Gastrocnemius medialis (tissue), 4 donors: Measurements from ENCODE around the gene ALDH1B1. TPM values are rescaled to one million over a fixed set of nuclear protein-coding genes. Genes with fewer than 3 reads are reported as not detected.

Experiments
- ATAC-seq, 2 donors: fragments of 150-250 bp; one replicate each; pipeline ENCODE4 v1.9.1; 2016
- DNase-seq, 2 donors: peaks; one replicate each; pipeline ENCODE4 v3.0.0-alpha.2; 2019
- H3K27ac ChIP-seq, 4 donors: fragments of 200-600 bp; sonication (generic); 1 replicate in 1 of 4; 2 replicates in 3 of 4; pipeline ENCODE4 v1.5.1; 2016 to 2018; ENCODE audit warnings: mild to moderate bottlenecking in 2 of 4, moderate library complexity in 1 of 4
- H3K27me3 ChIP-seq, 3 donors: fragments of 200-600 bp; sonication (generic) in 2 of 3; 1 replicate in 1 of 3; 2 replicates in 2 of 3; pipeline versions ENCODE4 v1.5.1 to v1.6.0; 2016 to 2019; ENCODE audit warnings: mild to moderate bottlenecking in 1 of 3, moderate library complexity in 1 of 3
- H3K36me3 ChIP-seq, 2 donors: fragments of 200-600 bp; sonication (generic) in 1 of 2; one replicate each; pipeline ENCODE4 v1.5.1; 2017 to 2018
- H3K4me1 ChIP-seq, 2 donors: fragments of 200-600 bp; sonication (generic) in 1 of 2; one replicate each; pipeline ENCODE4 v1.5.1; 2016 to 2017; ENCODE audit warnings: mild to moderate bottlenecking in 2 of 2
- H3K4me3 ChIP-seq, 4 donors: fragments of 200-600 bp; sonication (generic) in 3 of 4; 1 replicate in 1 of 4; 2 replicates in 3 of 4; pipeline ENCODE4 v1.5.1; 2016 to 2019; ENCODE audit warnings: mild to moderate bottlenecking in 2 of 4
- H3K9me3 ChIP-seq, 3 donors: fragments of 200-600 bp; sonication (generic) in 2 of 3; 1 replicate in 1 of 3; 2 replicates in 2 of 3; pipeline ENCODE4 v1.5.1; 2016 to 2019
- POLR2A ChIP-seq, 2 donors: fragments of 450-650 bp; IDR thresholded peaks; one replicate each; pipeline ENCODE4 v1.6.1; 2017; ENCODE audit warnings: antibody characterized with exemption in 2 of 2, mild to moderate bottlenecking in 2 of 2, moderate library complexity in 2 of 2
- in situ Hi-C, 4 donors: fragments of 200-750 bp; cut with MboI; loops; one replicate each; pipeline versions ENCODE4 v1.15.0 to v1.8.0; 2017; ENCODE audit warnings: low sequenced_read_pairs in 4 of 4
- intact Hi-C: fragments of 100-400 bp; cut with DNase I; formaldehyde crosslinking; loops from one replicate; pipeline ENCODE4 v1.15.1; 2023; ENCODE audit warnings: low total_unique reads
- total RNA-seq, 4 donors: library from RNA; depleted of rRNA; stranded (reverse); fragments of >200 nt; gene quantifications; one replicate each; pipeline versions ENCODE4 v1.1.0 to v1.2.3, GENCODE V29; 2016
- TF ChIP-seq, protein P1 (sequence below), 5 experiments: fragments of 450-650 bp in 3 of 5; fragments of 200-600 bp in 2 of 5; sonication (generic) in 2 of 5; IDR thresholded peaks in 4 of 5; conservative IDR thresholded peaks in 1 of 5; 1 replicate in 4 of 5; 2 replicates in 1 of 5; pipeline ENCODE4 v1.5.1; 2016 to 2019; ENCODE audit warnings: antibody characterized with exemption in 5 of 5, mild to moderate bottlenecking in 3 of 5, moderate library complexity in 3 of 5

The ALDH1B1 gene
- total RNA-seq, 4 donors from 2014 or later: 21.0 to 50.9 (median 36.0) TPM

DNA sequence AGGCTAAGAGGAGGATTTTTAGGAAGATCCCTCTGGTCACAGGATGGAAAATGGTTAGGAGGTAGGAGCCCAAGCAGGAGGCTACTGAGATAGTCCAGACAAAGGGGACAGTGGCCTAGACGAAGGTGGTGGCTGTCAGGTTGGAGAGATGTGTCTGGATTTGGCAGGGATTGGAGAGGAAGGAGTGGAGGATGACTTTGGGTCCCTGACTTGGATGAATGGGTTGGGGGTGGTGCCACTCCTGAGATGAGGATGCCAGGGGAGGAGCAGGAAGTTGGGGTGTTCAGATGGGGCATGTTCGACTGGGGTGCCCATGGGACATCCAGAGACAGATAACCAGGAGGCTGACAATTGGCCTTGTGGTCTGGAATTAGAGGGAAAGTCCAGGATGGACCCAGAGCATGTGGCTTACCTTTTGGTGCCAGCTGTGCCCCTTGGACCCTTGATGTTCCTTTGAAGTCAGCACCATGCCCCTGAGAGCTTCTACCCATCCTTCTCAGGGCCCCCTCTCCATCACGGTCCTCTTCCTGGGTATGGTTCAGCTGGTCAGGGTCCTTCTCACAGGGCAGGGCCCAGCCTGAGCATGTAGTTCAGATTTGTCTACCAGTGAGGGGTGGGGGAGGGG lies 46.9 kb downstream of the ALDH1B1 start:
- no peaks in the 10 kb centered on the region for H3K36me3 ChIP-seq
- H3K27ac ChIP-seq: no peak overlapping the region
- intact Hi-C loops: no loop called here
- ATAC-seq (no peak), DNase-seq (no peak)
- TF ChIP-seq, protein P1, sequence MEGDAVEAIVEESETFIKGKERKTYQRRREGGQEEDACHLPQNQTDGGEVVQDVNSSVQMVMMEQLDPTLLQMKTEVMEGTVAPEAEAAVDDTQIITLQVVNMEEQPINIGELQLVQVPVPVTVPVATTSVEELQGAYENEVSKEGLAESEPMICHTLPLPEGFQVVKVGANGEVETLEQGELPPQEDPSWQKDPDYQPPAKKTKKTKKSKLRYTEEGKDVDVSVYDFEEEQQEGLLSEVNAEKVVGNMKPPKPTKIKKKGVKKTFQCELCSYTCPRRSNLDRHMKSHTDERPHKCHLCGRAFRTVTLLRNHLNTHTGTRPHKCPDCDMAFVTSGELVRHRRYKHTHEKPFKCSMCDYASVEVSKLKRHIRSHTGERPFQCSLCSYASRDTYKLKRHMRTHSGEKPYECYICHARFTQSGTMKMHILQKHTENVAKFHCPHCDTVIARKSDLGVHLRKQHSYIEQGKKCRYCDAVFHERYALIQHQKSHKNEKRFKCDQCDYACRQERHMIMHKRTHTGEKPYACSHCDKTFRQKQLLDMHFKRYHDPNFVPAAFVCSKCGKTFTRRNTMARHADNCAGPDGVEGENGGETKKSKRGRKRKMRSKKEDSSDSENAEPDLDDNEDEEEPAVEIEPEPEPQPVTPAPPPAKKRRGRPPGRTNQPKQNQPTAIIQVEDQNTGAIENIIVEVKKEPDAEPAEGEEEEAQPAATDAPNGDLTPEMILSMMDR (IDR thresholded peaks at IDR 0.05 in 4 of 5, conservative IDR thresholded peaks at IDR 0.05 in 1 of 5): no peak
- no peak for TF ChIP-seq POLR2A (IDR thresholded peaks at IDR 0.05)
- no peaks in the 10 kb centered on the region for H3K9me3 ChIP-seq
- no peak overlapping the region for H3K4me3 ChIP-seq
- in situ Hi-C loops: no loop called here
- no peaks in the 10 kb centered on the region for H3K27me3 ChIP-seq
- H3K4me1 ChIP-seq: no peaks in the 10 kb centered on the region

DNA sequence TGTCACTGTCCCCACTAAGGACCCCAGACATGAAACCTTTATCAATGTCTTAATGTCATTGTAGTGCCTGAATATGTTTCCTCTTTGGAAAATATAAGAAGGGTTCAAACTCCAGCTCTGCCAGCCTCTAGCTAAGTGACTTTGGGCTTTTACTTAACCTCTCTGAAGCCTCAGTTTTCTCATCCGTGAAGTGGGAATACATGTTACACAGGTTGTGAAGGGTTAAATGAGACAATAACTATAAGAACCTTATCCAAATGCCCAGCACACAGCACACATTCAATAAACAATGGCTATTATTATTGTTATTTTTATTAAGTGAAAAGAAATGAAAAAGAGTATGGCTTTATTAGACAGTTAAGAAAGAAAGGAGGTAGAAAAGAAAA lies 47.4 kb downstream of the ALDH1B1 start:
- intact Hi-C loops: no loop called here

DNA sequence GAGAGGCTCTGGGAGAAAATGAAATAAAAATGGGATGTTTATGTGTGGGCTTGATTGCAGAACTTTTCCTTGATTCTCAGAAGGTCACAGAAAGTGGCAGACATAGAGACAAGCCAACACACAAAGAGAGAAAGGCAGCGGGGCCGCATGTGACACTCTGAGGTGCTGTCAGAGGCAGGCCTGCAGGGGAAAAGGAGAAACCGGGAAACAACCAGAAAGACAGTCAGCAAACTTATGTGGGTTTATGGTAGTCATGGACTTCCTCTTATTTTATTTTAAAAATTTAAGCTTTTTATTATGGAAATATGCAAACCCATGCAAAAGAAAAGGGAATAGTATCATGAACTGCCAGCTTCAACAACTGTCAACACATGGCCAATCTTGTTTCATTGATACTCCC lies 48.0 kb downstream of the ALDH1B1 start:
- intact Hi-C loops (no loop called here), in situ Hi-C loops (no loop called here)
- no peak for DNase-seq
- Histone ChIP-seq H3K27ac (no peak overlapping the region), H3K27me3 (no peaks in the 10 kb centered on the region), H3K4me3 (no peak overlapping the region), H3K9me3 (no peaks in the 10 kb centered on the region), H3K4me1 (no peaks in the 10 kb centered on the region), H3K36me3 (no peaks in the 10 kb centered on the region)
- ATAC-seq: no peak
- no peak for TF ChIP-seq POLR2A (IDR thresholded peaks at IDR 0.05)
- TF ChIP-seq, protein P1 (IDR thresholded peaks at IDR 0.05 in 4 of 5, conservative IDR thresholded peaks at IDR 0.05 in 1 of 5): no peak

More for the DNA sequence above, 47.4 kb downstream of the ALDH1B1 start:
- TF ChIP-seq, protein P1 (IDR thresholded peaks at IDR 0.05 in 4 of 5, conservative IDR thresholded peaks at IDR 0.05 in 1 of 5): no peak
- TF ChIP-seq POLR2A (IDR thresholded peaks at IDR 0.05): no peak
- ATAC-seq: no peak
- no peak overlapping the region for H3K27ac ChIP-seq
- H3K27me3 ChIP-seq: no peaks in the 10 kb centered on the region
- DNase-seq: no peak
- no peaks in the 10 kb centered on the region for H3K4me1 ChIP-seq
- no peak overlapping the region for H3K4me3 ChIP-seq
- no peaks in the 10 kb centered on the region for H3K36me3 ChIP-seq
- in situ Hi-C loops: no loop called here
- H3K9me3 ChIP-seq: no peaks in the 10 kb centered on the region

DNA sequence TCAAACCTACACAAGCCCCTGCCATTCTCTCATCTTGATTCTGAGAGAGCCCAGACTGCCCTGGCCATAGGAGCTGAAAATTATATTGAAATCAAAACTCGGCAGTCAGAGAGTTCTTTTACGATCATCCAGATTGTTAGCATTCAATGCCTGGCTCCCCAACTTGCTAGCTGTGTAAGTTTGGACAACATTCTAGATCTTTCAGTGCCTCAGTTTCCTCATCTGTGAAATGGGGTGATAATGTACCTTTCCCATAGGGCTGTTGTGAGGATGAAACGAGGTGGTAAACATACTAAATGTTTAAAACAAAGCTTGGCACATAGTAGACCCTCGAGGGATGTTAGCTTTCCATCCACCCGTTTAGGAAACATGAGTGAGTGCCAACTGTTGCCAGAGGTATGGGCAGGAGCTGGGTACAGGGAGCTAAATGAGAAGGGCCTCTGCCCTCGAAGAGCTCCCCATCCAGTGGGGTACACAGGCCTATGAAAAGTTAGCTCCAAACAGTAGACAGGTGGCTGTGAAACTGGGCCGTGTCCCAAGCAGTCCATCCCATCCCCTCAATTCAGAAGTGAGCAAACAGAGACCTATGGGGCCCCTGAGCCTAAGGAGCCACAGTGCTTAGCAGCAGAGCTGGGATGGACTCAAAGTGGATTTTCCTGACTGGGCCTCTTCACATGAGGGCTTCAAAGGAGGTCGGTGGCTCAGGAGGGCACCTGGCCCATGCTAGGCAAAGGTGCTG lies 49.0 kb downstream of the ALDH1B1 start:
- in situ Hi-C loops (no loop called here), intact Hi-C loops (no loop called here)
- Histone ChIP-seq H3K4me3 (no peak overlapping the region), H3K27ac (no peak overlapping the region), H3K4me1 (no peaks in the 10 kb centered on the region), H3K36me3 (no peaks in the 10 kb centered on the region), H3K27me3 (no peaks in the 10 kb centered on the region), H3K9me3 (no peaks in the 10 kb centered on the region)
- TF ChIP-seq, protein P1 (IDR thresholded peaks at IDR 0.05 in 4 of 5, conservative IDR thresholded peaks at IDR 0.05 in 1 of 5): no peak
- no peak for TF ChIP-seq POLR2A (IDR thresholded peaks at IDR 0.05)
- DNase-seq: no peak
- ATAC-seq: no peak
